OCI-LY3 (cell line): ENCODE results near the gene FAM135A.
"Not testable (repeated sequence)": the region's sequence is repeated elsewhere in the genome, so short reads cannot be mapped to it uniquely, and the experiment has no call there.

ENCODE experiments used
- H2AFZ ChIP-seq: fragments of 200-600, 300-600 bp; shearing (Covaris generic); 2 replicates; pipeline ENCODE4 v1.6.0; 2014; ENCODE audit warnings: antibody characterized with exemption, low read depth, low read length
- H3K27ac ChIP-seq: fragments of 200-600, 300-600 bp; sonication (generic); 2 replicates; pipeline ENCODE4 v1.5.1; 2014; ENCODE audit warnings: mild to moderate bottlenecking, low read length, moderate library complexity, mixed read lengths
- H3K27me3 ChIP-seq: fragments of 200-600, 300-600 bp; sonication (generic); 2 replicates; pipeline ENCODE4 v1.6.1; 2014; ENCODE audit warnings: low read depth, low read length, mixed read lengths
- H3K36me3 ChIP-seq: fragments of 200-600, 300-600 bp; sonication (generic); replicated peaks from 2 replicates; pipeline ENCODE3; 2014; ENCODE audit warnings: low read depth, low read length, mixed read lengths
- H3K4me1 ChIP-seq: fragments of 300-600, 200-600 bp; sonication (generic); 2 replicates; pipeline ENCODE4 v1.6.1; 2014; ENCODE audit warnings: low read length, mixed read lengths
- H3K4me2 ChIP-seq: fragments of 200-600, 300-600 bp; sonication (generic); 2 replicates; pipeline ENCODE4 v1.6.1; 2014; ENCODE audit warnings: low read length, mixed read lengths
- H3K4me3 ChIP-seq: fragments of 300-600, 200-600 bp; sonication (generic); 2 replicates; pipeline ENCODE4 v1.5.1; 2014; ENCODE audit warnings: antibody characterized with exemption, mild to moderate bottlenecking, low read length, moderate library complexity
- H3K79me2 ChIP-seq: fragments of 300-600, 200-600 bp; shearing (Covaris generic); 2 replicates; pipeline ENCODE4 v1.6.1; 2014; ENCODE audit warnings: mild to moderate bottlenecking, low read length, mixed read lengths
- H3K9ac ChIP-seq: fragments of 300-600, 200-600 bp; shearing (Covaris generic); 2 replicates; pipeline ENCODE4 v1.6.0; 2014; ENCODE audit warnings: mild to moderate bottlenecking, low read length, moderate library complexity
- H3K9me3 ChIP-seq: fragments of 200-600, 300-600 bp; shearing (Covaris generic); 2 replicates; pipeline ENCODE4 v1.6.1; 2014; ENCODE audit warnings: low read length, mixed read lengths; ENCODE audit not compliant: insufficient read depth
- H4K20me1 ChIP-seq: fragments of 200-600, 300-600 bp; sonication (generic); 2 replicates; pipeline ENCODE4 v1.6.1; 2016; ENCODE audit warnings: low read length, mixed read lengths; ENCODE audit not compliant: insufficient read depth
- EZH2phosphoT487 ChIP-seq: fragments of 200-600 bp; shearing (Covaris generic); IDR thresholded peaks from 2 replicates; pipeline ENCODE4 v1.6.1; 2018; ENCODE audit warnings: antibody characterized with exemption, mixed run types, low read depth
- TF ChIP-seq, protein P1 (sequence below): fragments of 200-600, 300-600 bp; sonication (generic); IDR thresholded peaks from 2 replicates; pipeline ENCODE4 v1.5.1; 2014; ENCODE audit warnings: antibody characterized with exemption, low read length, low read depth

Gene FAM135A

DNA sequence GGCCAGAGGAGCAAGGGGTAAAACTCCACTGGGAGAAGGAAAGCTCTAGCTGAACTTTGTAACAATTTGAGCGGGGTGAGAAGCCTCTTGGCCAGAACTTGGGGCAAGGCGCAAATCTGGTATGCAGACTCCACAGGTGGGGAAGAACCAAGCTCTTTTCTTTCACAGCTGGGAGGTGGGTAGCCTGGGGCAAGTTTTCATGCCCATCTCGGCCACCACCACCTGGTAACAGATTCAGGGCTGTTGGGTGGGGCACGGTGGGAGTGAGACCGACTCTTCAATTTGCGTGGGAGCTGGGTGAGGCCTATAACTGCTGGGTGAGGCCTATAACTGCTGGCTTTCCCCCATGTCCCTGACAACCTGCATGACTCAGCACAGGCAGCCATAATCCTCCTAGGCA is 190.9 kb downstream of the FAM135A start:
- H3K4me1 ChIP-seq, result no peaks in the 10 kb centered on the region
- H3K4me3 ChIP-seq, result no peak overlapping the region
- no peaks in the 10 kb centered on the region for H3K9me3 ChIP-seq
- H3K79me2 ChIP-seq, result no peaks in the 10 kb centered on the region
- no peak overlapping the region for H3K4me2 ChIP-seq
- H3K9ac ChIP-seq, result no peak overlapping the region
- H3K36me3 ChIP-seq, result no peaks in the 10 kb centered on the region
- H3K27me3 ChIP-seq, result no peaks in the 10 kb centered on the region
- no peaks in the 10 kb centered on the region for H4K20me1 ChIP-seq
- no peak overlapping the region for H2AFZ ChIP-seq
- no peak overlapping the region for H3K27ac ChIP-seq
- no peak for TF ChIP-seq EZH2phosphoT487
- TF ChIP-seq, protein P1, sequence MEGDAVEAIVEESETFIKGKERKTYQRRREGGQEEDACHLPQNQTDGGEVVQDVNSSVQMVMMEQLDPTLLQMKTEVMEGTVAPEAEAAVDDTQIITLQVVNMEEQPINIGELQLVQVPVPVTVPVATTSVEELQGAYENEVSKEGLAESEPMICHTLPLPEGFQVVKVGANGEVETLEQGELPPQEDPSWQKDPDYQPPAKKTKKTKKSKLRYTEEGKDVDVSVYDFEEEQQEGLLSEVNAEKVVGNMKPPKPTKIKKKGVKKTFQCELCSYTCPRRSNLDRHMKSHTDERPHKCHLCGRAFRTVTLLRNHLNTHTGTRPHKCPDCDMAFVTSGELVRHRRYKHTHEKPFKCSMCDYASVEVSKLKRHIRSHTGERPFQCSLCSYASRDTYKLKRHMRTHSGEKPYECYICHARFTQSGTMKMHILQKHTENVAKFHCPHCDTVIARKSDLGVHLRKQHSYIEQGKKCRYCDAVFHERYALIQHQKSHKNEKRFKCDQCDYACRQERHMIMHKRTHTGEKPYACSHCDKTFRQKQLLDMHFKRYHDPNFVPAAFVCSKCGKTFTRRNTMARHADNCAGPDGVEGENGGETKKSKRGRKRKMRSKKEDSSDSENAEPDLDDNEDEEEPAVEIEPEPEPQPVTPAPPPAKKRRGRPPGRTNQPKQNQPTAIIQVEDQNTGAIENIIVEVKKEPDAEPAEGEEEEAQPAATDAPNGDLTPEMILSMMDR, result no peak

DNA sequence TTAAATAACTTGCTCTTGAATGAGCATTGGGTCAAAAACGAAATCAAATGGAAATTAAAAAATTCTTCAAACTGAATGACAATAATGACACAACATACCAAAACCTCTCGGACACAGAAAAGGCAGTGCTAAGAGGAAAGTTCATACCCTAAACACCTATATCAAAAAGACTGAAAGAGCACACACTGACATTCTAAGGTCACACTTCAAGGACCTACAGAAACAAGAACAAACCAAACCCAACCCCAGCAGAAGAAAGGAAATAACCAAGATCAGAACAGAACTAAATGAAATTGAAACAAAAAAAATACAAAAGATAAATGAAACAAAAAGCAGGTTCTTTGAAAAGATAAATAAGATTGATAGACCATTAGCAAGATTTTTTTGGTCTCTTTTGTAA is 194.1 kb downstream of the FAM135A start:
- not testable (repeated sequence) for H3K27me3 ChIP-seq, H3K4me1 ChIP-seq, H2AFZ ChIP-seq, H3K9ac ChIP-seq, H3K79me2 ChIP-seq, H4K20me1 ChIP-seq, H3K27ac ChIP-seq, H3K4me3 ChIP-seq, H3K36me3 ChIP-seq, H3K9me3 ChIP-seq, H3K4me2 ChIP-seq

DNA sequence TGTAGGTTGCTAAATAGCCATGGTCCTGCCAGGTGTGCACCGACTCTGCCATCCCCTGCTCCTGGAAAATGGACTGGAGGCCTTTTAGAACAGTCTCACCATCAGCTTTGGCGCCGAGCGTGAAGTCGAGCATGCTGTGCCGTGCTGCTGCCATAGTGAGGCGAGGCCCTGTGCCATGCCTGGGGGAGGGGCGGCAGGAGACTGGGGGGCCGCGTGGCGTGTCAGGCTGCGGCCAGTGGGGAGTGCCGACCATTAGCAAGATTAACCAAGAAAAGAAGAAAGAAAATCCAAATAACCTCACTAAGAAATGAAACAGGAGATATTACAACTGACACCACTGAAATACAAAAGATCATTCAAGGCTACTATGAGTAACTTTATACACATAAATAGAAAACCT is 195.9 kb downstream of the FAM135A start:
- H4K20me1 ChIP-seq, H3K4me3 ChIP-seq, H3K4me2 ChIP-seq, H3K27me3 ChIP-seq, H3K9ac ChIP-seq, H3K4me1 ChIP-seq, H3K27ac ChIP-seq, H2AFZ ChIP-seq, H3K79me2 ChIP-seq, H3K9me3 ChIP-seq, H3K36me3 ChIP-seq: not testable (repeated sequence)
